HEK293T (cell line): ENCODE data around the gene ACSM4.
"Not testable (repeated sequence)": the region's sequence is repeated elsewhere in the genome, so short reads cannot be mapped to it uniquely, and the experiment has no call there.

Experiments used
- ARNT ChIP-seq: fragments of 450-650 bp; IDR thresholded peaks from 2 replicates; pipeline ENCODE4 v1.6.1; 2017; ENCODE audit warnings: mild to moderate bottlenecking
- BHLHE40 ChIP-seq: fragments of 450-650 bp; IDR thresholded peaks from 2 replicates; pipeline ENCODE4 v1.6.1; 2016; ENCODE audit warnings: mild to moderate bottlenecking, moderate library complexity, borderline replicate concordance
- FOXA1 ChIP-seq: fragments of 450-650 bp; IDR thresholded peaks from 2 replicates; pipeline ENCODE4 v1.6.1; 2016; ENCODE audit warnings: mild to moderate bottlenecking
- FOXK2 ChIP-seq: fragments of 450-650 bp; IDR thresholded peaks from 2 replicates; pipeline ENCODE4 v1.6.1; 2016; ENCODE audit warnings: mild to moderate bottlenecking
- FOXM1 ChIP-seq: fragments of 450-650 bp; IDR thresholded peaks from 2 replicates; pipeline ENCODE4 v1.6.1; 2017; ENCODE audit warnings: mild to moderate bottlenecking, borderline replicate concordance
- HDGF ChIP-seq: fragments of 450-650 bp; IDR thresholded peaks from 2 replicates; pipeline ENCODE4 v1.6.1; 2017; ENCODE audit warnings: antibody characterized with exemption, borderline replicate concordance
- L3MBTL2 ChIP-seq: fragments of 450-650 bp; conservative IDR thresholded peaks from 2 replicates; pipeline ENCODE4 v1.6.1; 2016; ENCODE audit warnings: mild to moderate bottlenecking
- LEF1 ChIP-seq: fragments of 450-650 bp; IDR thresholded peaks from 2 replicates; pipeline ENCODE4 v1.6.1; 2017; ENCODE audit warnings: mild to moderate bottlenecking, borderline replicate concordance
- NFRKB ChIP-seq: fragments of 450-650 bp; IDR thresholded peaks from 2 replicates; pipeline ENCODE4 v1.6.1; 2016; ENCODE audit warnings: mild to moderate bottlenecking, moderate library complexity
- SP1 ChIP-seq: fragments of 450-650 bp; IDR thresholded peaks from 2 replicates; pipeline ENCODE4 v1.6.1; 2017
- SUZ12 ChIP-seq: fragments of 450-650 bp; IDR thresholded peaks from 2 replicates; pipeline ENCODE4 v1.6.1; 2016; ENCODE audit warnings: mild to moderate bottlenecking
- TARDBP ChIP-seq: fragments of 450-650 bp; IDR thresholded peaks from 2 replicates; pipeline ENCODE4 v1.6.1; 2016
- TF ChIP-seq, protein P1 (sequence below): fragments of 450-650 bp; IDR thresholded peaks from 2 replicates; pipeline ENCODE4 v1.6.1; 2016

GRCh38 chr12:7337790-7338189 is 33.9 kb downstream of the ACSM4 start:
- TF ChIP-seq FOXM1, BHLHE40, ARNT, SP1, HDGF, TARDBP, FOXK2, LEF1, NFRKB, L3MBTL2, SUZ12, FOXA1: not testable (repeated sequence)
- TF ChIP-seq, protein P1, sequence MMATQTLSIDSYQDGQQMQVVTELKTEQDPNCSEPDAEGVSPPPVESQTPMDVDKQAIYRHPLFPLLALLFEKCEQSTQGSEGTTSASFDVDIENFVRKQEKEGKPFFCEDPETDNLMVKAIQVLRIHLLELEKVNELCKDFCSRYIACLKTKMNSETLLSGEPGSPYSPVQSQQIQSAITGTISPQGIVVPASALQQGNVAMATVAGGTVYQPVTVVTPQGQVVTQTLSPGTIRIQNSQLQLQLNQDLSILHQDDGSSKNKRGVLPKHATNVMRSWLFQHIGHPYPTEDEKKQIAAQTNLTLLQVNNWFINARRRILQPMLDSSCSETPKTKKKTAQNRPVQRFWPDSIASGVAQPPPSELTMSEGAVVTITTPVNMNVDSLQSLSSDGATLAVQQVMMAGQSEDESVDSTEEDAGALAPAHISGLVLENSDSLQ, result not testable (repeated sequence)
